Kasumi-1 (cell line): ENCODE results near the gene ACP6.
"Not testable (repeated sequence)": the region's sequence is repeated elsewhere in the genome, so short reads cannot be mapped to it uniquely, and the experiment has no call there.

Experiments
- DNase-seq, 2 experiments: peaks; one replicate each; lab custom pipeline; 2025; lab: John Stamatoyannopoulos, UW

Gene ACP6

DNA sequence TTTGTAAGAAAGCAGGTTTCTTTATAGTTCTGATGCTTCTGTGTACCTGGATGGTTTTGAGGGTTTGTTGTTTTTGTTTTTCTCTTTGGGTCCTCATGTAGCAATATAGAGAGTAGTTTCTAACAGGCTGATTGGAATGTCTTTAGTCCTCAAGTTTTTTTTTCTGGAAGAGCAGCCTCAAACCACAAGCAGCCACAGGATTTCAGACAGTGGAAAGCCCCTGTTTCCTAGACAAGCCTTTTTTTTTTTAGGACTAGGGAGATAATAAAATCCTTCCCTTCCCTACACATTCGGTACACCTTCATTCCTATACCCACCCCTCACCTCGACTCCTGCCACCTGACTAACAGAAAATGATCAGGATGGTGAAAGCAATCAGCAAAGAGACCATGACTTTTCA is 47.6 kb downstream of the ACP6 start:
- no peak for DNase-seq

GRCh38 chr1:147620543-147620942 is 49.8 kb downstream of the ACP6 start:
- no peak for DNase-seq

- DNase-seq, result no peak
These were observed 50.6 kb downstream of the ACP6 start for GRCh38 chr1:147619741-147620140.

DNA sequence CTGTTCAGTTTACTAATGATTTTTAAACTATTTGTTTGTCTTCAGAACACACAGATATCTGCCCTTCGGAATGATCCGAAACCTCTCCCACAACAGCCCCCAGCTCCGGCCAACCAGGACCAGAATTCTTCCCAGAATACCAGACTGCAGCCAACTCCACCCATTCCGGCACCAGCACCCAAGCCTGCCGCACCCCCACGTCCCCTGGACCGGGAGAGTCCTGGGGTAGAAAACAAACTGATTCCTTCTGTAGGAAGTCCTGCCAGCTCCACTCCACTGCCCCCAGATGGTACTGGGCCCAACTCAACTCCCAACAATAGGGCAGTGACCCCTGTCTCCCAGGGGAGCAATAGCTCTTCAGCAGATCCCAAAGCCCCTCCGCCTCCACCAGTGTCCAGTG is 51.6 kb downstream of the ACP6 start:
- DNase-seq, result no peak

DNA sequence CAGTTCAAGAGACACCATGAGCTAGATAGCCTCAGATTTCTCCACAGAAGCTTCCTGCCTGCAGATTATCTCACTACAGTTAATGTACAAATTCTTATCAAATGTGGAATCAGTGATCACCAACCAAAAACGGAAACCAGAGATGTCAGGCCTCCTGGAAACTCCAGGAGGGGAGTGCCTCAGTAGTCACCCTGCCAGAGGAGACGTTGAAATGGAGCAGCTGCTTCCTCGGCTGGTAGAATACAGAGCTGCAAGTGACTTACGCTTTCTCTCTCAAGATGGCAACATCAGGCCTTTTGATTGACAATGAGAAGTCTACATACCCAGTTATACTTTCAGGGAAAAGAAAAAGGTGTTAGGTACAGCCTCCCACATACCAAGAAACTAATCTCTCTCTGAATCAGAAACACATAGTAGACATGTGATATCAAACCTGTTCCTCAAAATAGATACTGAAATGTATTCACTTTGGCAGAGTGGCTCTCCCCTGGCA is 52.2 kb downstream of the ACP6 start:
- DNase-seq, result peak; percentile 18 to 33

GRCh38 chr1:147614966-147615365 is 55.4 kb downstream of the ACP6 start:
- DNase-seq, result not testable (repeated sequence)

GRCh38 chr1:147613506-147613905 is 56.8 kb downstream of the ACP6 start:
- DNase-seq, result no peak

- no peak for DNase-seq
These were observed 58.0 kb downstream of the ACP6 start for GRCh38 chr1:147612366-147612765.

DNA sequence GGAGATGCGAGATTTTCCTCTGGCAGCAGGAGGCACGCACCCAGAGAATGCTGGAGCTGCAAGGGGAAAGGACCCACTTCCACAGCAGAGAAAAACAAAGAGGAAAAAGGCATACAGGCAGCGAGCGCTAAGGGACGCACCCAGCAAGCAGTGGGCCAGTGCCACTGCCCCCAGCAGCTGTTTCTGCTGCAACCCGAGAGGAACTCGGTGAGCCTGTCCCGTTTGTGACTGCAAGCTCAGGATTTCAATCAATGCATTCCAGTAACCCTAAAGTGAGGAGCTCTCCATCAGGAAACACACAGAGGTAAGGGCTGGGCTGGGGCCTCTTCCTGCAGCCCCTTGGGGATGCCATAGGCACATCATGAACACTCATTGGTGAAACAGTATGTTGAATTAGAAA is 58.7 kb downstream of the ACP6 start:
- no peak for DNase-seq

GRCh38 chr1:147611021-147611426 is 59.3 kb downstream of the ACP6 start:
- DNase-seq, result no peak

GRCh38 chr1:147609358-147609757 is 61.0 kb downstream of the ACP6 start:
- DNase-seq, result no peak

DNA sequence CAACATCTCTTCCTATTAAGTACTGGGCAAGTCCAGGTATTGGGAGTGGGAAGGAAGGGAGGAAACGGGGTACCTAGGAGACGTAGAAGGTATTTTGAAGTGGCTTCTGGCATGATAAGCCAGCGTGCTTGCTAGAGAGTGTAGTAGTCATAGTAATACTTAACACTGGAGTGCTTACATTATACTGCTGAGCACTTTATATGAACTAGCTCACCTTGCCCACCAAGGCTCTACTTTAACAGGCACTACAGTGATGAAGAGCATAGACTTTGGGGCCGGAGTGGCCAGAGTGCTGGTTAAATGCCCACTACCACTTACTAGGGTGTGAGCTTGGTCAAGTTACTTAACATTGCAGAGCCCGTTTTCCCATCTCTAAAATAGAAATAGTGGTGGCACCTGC is 61.7 kb downstream of the ACP6 start:
- no peak for DNase-seq

DNA sequence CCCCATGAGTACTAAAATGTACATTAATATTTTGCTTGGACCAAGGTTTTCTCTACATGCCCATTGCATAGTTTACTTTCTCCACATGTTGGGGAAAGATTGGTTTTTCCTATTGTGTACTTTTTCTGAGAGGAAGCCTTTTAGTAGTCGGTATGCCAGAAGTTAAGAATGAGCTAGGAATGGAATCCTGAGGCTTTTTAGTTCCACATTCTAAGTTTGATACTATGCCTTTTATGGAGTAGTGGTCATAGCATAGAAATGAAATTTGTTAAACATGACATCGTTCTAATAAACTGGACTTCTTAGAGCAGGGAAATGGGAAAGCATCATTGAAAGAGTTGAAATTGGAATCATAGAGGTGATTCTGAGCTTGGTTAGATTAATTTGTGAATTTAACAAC is 64.7 kb downstream of the ACP6 start:
- DNase-seq, result no peak

- no peak for DNase-seq
These were observed 66.3 kb downstream of the ACP6 start for GRCh38 chr1:147603986-147604385.

GRCh38 chr1:147600119-147601111 is 69.9 kb downstream of the ACP6 start:
- peak in 1 of 2 experiments; percentile 31 for DNase-seq

DNA sequence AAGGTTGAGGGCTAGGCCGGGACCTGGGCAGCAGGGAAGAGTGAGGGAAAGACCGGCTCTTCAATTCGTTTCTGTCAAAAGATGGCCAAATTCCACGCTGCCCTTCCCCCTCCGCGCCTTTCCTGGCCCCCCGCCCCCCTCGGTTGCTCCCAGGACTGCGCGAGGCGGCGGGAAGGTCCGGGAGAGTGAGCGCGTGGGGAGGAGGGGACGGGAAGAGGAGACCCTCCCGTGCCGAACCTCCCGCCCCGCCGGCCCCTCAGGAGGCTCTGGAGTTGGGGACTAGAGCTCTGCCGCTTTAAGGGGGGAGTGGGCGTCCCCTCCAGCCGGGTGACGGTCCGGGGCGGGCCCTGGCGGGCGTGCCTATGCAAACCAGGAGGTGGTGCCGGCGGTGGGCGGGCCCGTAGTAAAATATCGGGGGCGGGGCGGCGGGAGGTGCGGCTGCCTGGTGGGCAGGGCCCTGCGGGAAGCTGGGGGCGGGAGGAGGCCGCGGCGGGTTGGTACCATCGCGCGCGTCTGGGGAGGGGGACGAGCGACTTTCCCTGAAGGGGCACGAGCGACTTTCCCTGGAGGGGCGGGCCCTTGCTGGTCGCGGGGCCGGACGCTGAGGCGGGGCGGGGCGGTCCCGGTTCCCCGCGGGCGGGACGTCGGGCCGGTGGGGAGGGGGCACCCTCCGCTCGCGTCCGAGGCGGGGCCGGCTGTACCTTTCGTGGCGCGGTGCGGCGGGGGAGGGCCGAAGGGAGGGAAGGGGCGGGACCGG is 70.8 kb downstream of the ACP6 start:
- peak; percentile 89 to 95 for DNase-seq

DNA sequence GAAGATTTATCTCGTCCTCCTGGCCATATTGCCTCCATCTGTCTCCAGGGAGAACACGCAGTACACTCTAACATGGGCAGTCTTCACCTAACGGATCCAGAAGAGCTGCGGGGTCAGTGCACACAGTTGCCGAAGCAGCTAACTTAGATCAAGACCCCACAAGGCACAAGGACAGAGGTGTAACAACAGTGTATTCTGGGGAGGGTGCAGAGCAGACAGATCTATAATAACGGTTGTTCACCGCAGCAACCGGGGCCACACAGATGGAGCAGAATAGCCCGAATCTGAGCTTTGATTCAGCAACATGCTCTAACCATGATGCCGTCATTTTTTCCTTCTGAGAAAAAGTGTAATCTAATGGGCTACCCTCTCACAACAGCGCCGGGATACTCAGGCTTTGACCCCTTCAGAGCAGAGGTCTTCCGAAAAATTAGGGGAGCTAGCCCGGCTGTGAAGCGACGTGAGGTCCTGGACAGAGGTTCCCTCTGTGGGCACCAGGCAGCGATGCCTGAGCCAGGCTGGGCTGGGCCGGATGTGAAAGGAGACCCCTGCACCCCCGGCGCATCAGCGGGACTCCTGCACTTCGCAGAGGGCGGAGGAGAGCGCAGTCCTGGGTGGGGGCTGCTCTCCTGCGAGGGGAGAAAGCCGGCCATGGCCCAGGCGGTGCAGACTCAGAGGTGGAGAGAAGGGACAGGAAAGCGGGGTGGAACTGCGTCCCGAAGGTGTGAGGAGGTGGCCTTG is 71.5 kb downstream of the ACP6 start:
- DNase-seq, result no peak

- DNase-seq, result no peak
These were observed 73.3 kb downstream of the ACP6 start for GRCh38 chr1:147597010-147597409.
